ENCODE results near the gene FIBCD1.

FIBCD1 gene

DNA sequence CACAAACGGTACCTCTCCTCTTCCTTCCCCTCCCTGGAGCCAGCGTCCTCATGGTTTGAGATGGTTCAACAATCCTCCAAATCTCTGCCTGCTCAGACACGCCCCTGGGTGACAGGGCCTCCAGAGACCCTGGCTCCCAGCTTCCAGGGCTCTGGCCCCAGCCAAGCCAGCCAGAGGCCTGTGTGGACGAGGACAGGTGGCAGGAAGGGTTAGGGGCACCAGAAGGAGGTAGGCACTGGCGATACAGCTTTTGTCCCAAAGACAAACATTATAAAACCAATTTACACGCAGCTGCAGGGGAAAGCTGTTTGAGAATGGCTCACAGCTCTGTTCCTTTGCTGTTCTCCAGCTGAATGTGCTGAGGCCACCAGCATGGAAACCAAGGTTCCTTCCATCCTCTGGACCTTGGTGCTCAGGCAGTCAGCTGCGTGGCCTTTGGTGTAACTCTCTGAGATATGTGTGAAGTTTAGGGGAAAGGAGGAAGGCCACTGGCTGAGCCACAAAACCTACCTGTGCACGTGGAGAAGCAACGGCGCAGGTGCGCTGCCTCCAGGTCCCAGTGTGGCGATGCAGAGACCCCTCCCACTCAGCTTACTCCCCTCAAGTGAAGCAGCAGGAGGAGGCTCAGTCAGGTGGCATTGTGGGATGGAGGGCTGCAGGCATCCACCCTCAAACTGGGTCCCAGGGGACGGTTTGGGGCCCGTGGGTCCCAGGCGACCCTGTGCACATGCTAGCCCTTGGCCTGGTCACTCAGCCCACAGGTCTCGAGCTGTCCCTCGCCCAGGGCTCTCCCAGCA, 38.1 kb downstream of the FIBCD1 start:
- no peaks in the 10 kb centered on the region for H3K4me1 ChIP-seq
- H2AFZ ChIP-seq, result no peak overlapping the region
- H3K27me3 ChIP-seq (ENCODE audit: control insufficient read depth, insufficient read depth, low read length), result no peaks in the 10 kb centered on the region
- no peaks in the 10 kb centered on the region for H3K36me3 ChIP-seq (ENCODE audit: control insufficient read depth, insufficient read depth, low read length)
- no peak overlapping the region for H3K4me3 ChIP-seq (ENCODE audit: low read depth, low read length)
- TF ChIP-seq, protein P1, sequence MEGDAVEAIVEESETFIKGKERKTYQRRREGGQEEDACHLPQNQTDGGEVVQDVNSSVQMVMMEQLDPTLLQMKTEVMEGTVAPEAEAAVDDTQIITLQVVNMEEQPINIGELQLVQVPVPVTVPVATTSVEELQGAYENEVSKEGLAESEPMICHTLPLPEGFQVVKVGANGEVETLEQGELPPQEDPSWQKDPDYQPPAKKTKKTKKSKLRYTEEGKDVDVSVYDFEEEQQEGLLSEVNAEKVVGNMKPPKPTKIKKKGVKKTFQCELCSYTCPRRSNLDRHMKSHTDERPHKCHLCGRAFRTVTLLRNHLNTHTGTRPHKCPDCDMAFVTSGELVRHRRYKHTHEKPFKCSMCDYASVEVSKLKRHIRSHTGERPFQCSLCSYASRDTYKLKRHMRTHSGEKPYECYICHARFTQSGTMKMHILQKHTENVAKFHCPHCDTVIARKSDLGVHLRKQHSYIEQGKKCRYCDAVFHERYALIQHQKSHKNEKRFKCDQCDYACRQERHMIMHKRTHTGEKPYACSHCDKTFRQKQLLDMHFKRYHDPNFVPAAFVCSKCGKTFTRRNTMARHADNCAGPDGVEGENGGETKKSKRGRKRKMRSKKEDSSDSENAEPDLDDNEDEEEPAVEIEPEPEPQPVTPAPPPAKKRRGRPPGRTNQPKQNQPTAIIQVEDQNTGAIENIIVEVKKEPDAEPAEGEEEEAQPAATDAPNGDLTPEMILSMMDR (IDR thresholded peaks at IDR 0.05), result no peak
- no peaks in the 10 kb centered on the region for H3K79me2 ChIP-seq
- no peak overlapping the region for H3K9ac ChIP-seq
- no peak overlapping the region for H3K4me2 ChIP-seq (ENCODE audit: low read length)
- H3K9me3 ChIP-seq (ENCODE audit: control insufficient read depth, low read length), result no peaks in the 10 kb centered on the region
- no peak overlapping the region for H3K27ac ChIP-seq

DNA sequence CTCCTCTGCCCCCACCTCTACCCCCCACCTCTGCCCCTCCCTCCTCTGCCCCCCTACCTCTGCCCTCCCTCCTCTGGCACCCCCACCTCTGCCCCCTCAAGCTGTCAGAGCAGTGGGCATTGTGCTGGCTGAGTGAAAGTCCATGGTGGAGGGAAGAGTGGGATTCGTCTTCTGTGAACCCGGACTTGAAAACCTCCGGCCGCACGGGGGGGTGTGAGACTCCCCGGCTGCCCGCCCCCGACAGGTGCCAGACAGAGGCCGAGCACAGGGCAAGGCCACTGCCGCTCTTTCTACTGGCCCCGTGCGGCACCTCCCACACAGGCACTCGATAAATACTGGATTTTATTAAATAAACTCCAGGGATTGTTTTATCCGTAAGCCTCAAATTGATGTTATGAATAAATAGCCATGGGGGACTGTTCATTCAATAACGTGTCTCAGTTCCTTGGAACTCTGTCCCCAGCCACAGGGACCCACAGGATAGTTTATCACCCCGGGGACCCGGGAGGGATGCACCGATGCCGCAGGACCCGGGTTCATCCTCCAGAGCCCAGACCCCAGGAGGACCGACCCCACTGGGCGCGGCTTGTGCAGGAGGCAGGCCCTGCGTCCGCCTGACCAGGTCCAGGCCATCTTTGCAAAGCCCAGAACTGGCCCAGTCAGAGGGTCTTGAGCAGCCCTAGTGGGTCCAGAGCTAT, 39.8 kb downstream of the FIBCD1 start:
- Histone ChIP-seq H3K9ac (no peak overlapping the region), H3K4me2 (ENCODE audit: low read length) (no peak overlapping the region), H3K9me3 (ENCODE audit: control insufficient read depth, low read length) (no peaks in the 10 kb centered on the region), H3K27ac (no peak overlapping the region), H3K79me2 (no peaks in the 10 kb centered on the region), H2AFZ (no peak overlapping the region), H3K27me3 (ENCODE audit: control insufficient read depth, insufficient read depth, low read length) (no peaks in the 10 kb centered on the region), H3K4me3 (ENCODE audit: low read depth, low read length) (no peak overlapping the region), H3K36me3 (ENCODE audit: control insufficient read depth, insufficient read depth, low read length) (no peaks in the 10 kb centered on the region), H3K4me1 (peaks cover 3% of the 10 kb centered on the region)
- TF ChIP-seq, protein P1 (IDR thresholded peaks at IDR 0.05), result no peak

DNA sequence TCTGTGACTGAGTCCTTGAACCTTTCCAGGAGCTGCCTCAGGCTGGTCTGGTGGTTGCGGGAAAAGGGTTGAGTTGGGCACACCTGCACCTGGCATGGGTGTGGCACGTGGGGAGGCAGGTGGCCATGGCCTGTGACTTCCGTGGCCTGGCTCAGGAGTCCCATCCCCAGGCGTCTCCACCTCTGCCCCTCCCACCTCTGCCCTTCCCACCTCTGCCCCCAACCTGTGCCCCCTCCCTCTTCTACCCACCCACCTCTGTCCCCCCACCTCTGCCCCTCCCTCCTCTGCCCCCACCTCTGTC, 40.5 kb downstream of the FIBCD1 start:
- Histone ChIP-seq H3K27ac (no peak overlapping the region), H3K36me3 (ENCODE audit: control insufficient read depth, insufficient read depth, low read length) (no peaks in the 10 kb centered on the region), H3K27me3 (ENCODE audit: control insufficient read depth, insufficient read depth, low read length) (no peaks in the 10 kb centered on the region), H3K9ac (no peak overlapping the region), H3K4me2 (ENCODE audit: low read length) (no peak overlapping the region), H3K4me3 (ENCODE audit: low read depth, low read length) (no peak overlapping the region), H3K79me2 (no peaks in the 10 kb centered on the region), H3K4me1 (peaks cover 3% of the 10 kb centered on the region), H2AFZ (no peak overlapping the region), H3K9me3 (ENCODE audit: control insufficient read depth, low read length) (no peaks in the 10 kb centered on the region)
- TF ChIP-seq, protein P1 (IDR thresholded peaks at IDR 0.05), result no peak

DNA sequence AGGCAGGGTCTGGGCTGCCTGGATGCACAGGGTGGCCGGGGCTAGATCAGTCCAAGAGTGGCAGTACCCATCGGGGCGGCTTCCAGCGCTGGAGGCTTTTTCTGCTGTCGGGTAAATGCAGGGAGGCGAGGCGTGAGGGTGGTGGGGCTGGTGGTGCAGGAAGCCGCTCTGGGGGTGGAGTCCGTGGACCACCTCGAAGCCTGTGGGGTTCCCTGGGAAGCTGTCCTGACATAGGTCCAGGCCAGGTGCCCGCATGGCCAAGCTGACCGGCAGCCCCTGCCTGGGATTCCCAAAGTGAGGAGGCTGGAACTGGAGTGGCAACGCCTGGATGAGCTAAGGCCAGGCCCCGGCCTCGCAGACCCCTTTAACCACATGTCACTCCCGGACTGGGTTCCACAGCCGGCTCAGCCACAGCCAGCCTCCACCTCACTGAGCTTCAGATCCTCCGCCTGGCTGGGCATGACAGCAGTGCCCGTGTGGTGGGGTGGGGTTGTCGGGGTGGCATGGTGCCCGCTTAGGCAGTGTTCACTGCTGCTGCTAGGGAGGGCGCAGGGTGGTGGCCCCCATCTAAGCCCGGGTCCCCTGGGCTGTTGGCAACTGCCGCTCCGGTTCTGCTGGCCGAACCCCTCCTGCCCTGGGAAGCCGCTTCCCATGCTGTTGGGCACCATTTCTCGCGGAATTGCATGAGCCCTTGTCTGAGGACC, 41.0 kb downstream of the FIBCD1 start:
- Histone ChIP-seq H3K9ac (no peak overlapping the region), H2AFZ (no peak overlapping the region), H3K36me3 (ENCODE audit: control insufficient read depth, insufficient read depth, low read length) (no peaks in the 10 kb centered on the region), H3K27ac (no peak overlapping the region), H3K27me3 (ENCODE audit: control insufficient read depth, insufficient read depth, low read length) (no peaks in the 10 kb centered on the region), H3K4me3 (ENCODE audit: low read depth, low read length) (no peak overlapping the region), H3K4me2 (ENCODE audit: low read length) (no peak overlapping the region), H3K79me2 (no peaks in the 10 kb centered on the region), H3K4me1 (peaks cover 3% of the 10 kb centered on the region), H3K9me3 (ENCODE audit: control insufficient read depth, low read length) (no peaks in the 10 kb centered on the region)
- TF ChIP-seq, protein P1 (IDR thresholded peaks at IDR 0.05), result no peak
